IMR-90 (cell line): ENCODE measurements around the gene SLC36A1. TPM values are rescaled to one million over a fixed set of nuclear protein-coding genes. Genes with fewer than 3 reads are reported as not detected.
A peak's percentile ranks its signal among the peaks of the same experiment; 100 is the strongest.

Experiments
- ATAC-seq: fragments of 200-7000 bp; cut with Tn5 transposase; 2 replicates; pipeline ENCODE4 v1.9.1; 2020; ENCODE audit warnings: low read depth, mild to moderate bottlenecking, moderate library complexity
- BruUV-seq: library from RNA; stranded (reverse); fragments of 400-500 nt; replicated peaks from 2 replicates; lab custom pipeline; 2021; lab: Mats Ljungman, UMichigan
- CTCF ChIA-PET: fragments of 300-600 bp; formaldehyde crosslinking; extraction: SDS; loops from one replicate; lab custom pipeline; 2021; ENCODE audit warnings: antibody characterized with exemption; lab: Yijun Ruan, JAX
- POLR2A ChIA-PET: fragments of 300-600 bp; sonication (Branson Sonifier 250); formaldehyde crosslinking; loops from one replicate; lab custom pipeline; 2022; ENCODE audit warnings: antibody characterized with exemption; ENCODE audit not compliant: unreplicated experiment; lab: Charles Lee
- DNase-seq: peaks from one replicate; pipeline ENCODE4 v3.0.0; 2013
- H2AFZ ChIP-seq: replicated peaks from 2 replicates; pipeline ENCODE3; 2013; ENCODE audit warnings: low read length, mild to moderate bottlenecking; ENCODE audit not compliant: poor library complexity
- H2AK5ac ChIP-seq: 2 replicates; pipeline ENCODE4 v1.6.1; 2013; ENCODE audit warnings: low read depth, low read length, inconsistent platforms
- H2AK9ac ChIP-seq: replicated peaks from 2 replicates; pipeline ENCODE3; 2013; ENCODE audit warnings: mild to moderate bottlenecking, low read depth, low read length, moderate library complexity; ENCODE audit not compliant: poor library complexity
- H2BK120ac ChIP-seq: 2 replicates; pipeline ENCODE4 v1.6.1; 2013; ENCODE audit warnings: low read depth, low read length, inconsistent platforms
- H2BK15ac ChIP-seq: 3 replicates; pipeline ENCODE4 v1.6.1; 2013; ENCODE audit warnings: low read depth, low read length, inconsistent platforms
- H2BK20ac ChIP-seq: 2 replicates; pipeline ENCODE4 v1.6.1; 2013; ENCODE audit warnings: low read depth, mild to moderate bottlenecking, inconsistent platforms, low read length, moderate library complexity
- H2BK5ac ChIP-seq: 2 replicates; pipeline ENCODE4 v1.6.1; 2013; ENCODE audit warnings: mild to moderate bottlenecking, low read depth, low read length, inconsistent platforms; ENCODE audit not compliant: poor library complexity, severe bottlenecking
- H3K14ac ChIP-seq: replicated peaks from 2 replicates; pipeline ENCODE4 v1.6.1; 2013; ENCODE audit warnings: low read depth, low read length, inconsistent platforms
- H3K18ac ChIP-seq: 2 replicates; pipeline ENCODE4 v1.6.1; 2013; ENCODE audit warnings: low read depth, low read length, control low read depth
- H3K23ac ChIP-seq: 2 replicates; pipeline ENCODE4 v1.6.1; 2013; ENCODE audit warnings: low read depth, low read length, inconsistent platforms
- H3K27ac ChIP-seq: 2 replicates; pipeline ENCODE4 v1.5.1; 2013; ENCODE audit warnings: mild to moderate bottlenecking, control low read depth, low read length; ENCODE audit not compliant: insufficient read depth
- H3K27me3 ChIP-seq: 2 replicates; pipeline ENCODE4 v1.6.1; 2013; ENCODE audit warnings: low read length; ENCODE audit not compliant: control insufficient read depth, insufficient read depth
- H3K36me3 ChIP-seq: 2 replicates; pipeline ENCODE4 v1.6.1; 2013; ENCODE audit warnings: low read length, mixed read lengths; ENCODE audit not compliant: control insufficient read depth, insufficient read depth
- H3K4ac ChIP-seq: 2 replicates; pipeline ENCODE4 v1.6.1; 2013; ENCODE audit warnings: low read depth, low read length, inconsistent platforms
- H3K4me1 ChIP-seq: 2 replicates; pipeline ENCODE4 v1.6.1; 2013; ENCODE audit warnings: low read length, mixed read lengths; ENCODE audit not compliant: control insufficient read depth, insufficient read depth
- H3K4me2 ChIP-seq: 2 replicates; pipeline ENCODE4 v1.6.1; 2013; ENCODE audit warnings: low read depth, mild to moderate bottlenecking, control low read depth, low read length, moderate library complexity
- H3K4me3 ChIP-seq: 2 replicates; pipeline ENCODE4 v1.5.1; 2013; ENCODE audit warnings: low read depth, mild to moderate bottlenecking, control low read depth, low read length, moderate library complexity; ENCODE audit not compliant: insufficient read depth
- H3K56ac ChIP-seq: 2 replicates; pipeline ENCODE4 v1.6.1; 2013; ENCODE audit warnings: low read length, inconsistent platforms; ENCODE audit not compliant: insufficient read depth; ENCODE audit errors: extremely low read depth
- H3K79me1 ChIP-seq, 2 experiments: 2 replicates each; pipeline ENCODE4 v1.6.1; 2013; ENCODE audit warnings: low read length in 2 of 2, inconsistent platforms in 1 of 2, low read depth in 1 of 2
- H3K9ac ChIP-seq: 2 replicates; pipeline ENCODE4 v1.6.1; 2013; ENCODE audit warnings: low read depth, low read length, control low read depth
- H3K9me1 ChIP-seq: 2 replicates; pipeline ENCODE4 v1.6.1; 2013; ENCODE audit warnings: low read length, inconsistent platforms; ENCODE audit not compliant: insufficient read depth
- H3K9me3 ChIP-seq: 2 replicates; pipeline ENCODE4 v1.6.1; 2013; ENCODE audit warnings: low read length; ENCODE audit not compliant: control insufficient read depth, insufficient read depth
- H4K20me1 ChIP-seq: 2 replicates; pipeline ENCODE4 v1.6.1; 2013; ENCODE audit warnings: low read length, inconsistent platforms; ENCODE audit not compliant: insufficient read depth
- H4K5ac ChIP-seq: 2 replicates; pipeline ENCODE4 v1.6.1; 2013; ENCODE audit warnings: mild to moderate bottlenecking, low read depth, low read length, control low read depth
- H4K8ac ChIP-seq, 2 experiments: 2 replicates each; pipeline ENCODE4 v1.6.1; 2013; ENCODE audit warnings: low read depth in 2 of 2, low read length in 2 of 2, control low read depth in 1 of 2, inconsistent platforms in 1 of 2
- H4K91ac ChIP-seq: 2 replicates; pipeline ENCODE4 v1.6.1; 2013; ENCODE audit warnings: low read depth, low read length, inconsistent platforms; ENCODE audit not compliant: insufficient read depth
- BHLHE40 ChIP-seq: fragments of 150-350 bp; IDR thresholded peaks from 2 replicates; pipeline ENCODE4 v1.6.1; 2016; ENCODE audit warnings: mild to moderate bottlenecking, low read depth, low read length
- CEBPB ChIP-seq: IDR thresholded peaks from 2 replicates; pipeline ENCODE4 v1.6.1; 2012; ENCODE audit warnings: low read depth, low read length, improper control_type of control experiment
- CHD1 ChIP-seq: IDR thresholded peaks from 2 replicates; pipeline ENCODE4 v1.6.1; 2012; ENCODE audit warnings: low read depth, low read length, improper control_type of control experiment
- FOS ChIP-seq: fragments of 150-350 bp; IDR thresholded peaks from 2 replicates; pipeline ENCODE4 v1.6.1; 2016; ENCODE audit warnings: low read depth, low read length
- MAFK ChIP-seq: IDR thresholded peaks from 2 replicates; pipeline ENCODE4 v1.6.1; 2012; ENCODE audit warnings: low read depth, low read length, improper control_type of control experiment
- MAZ ChIP-seq: IDR thresholded peaks from 2 replicates; pipeline ENCODE4 v1.6.1; 2012; ENCODE audit warnings: low read depth, mild to moderate bottlenecking, low read length, improper control_type of control experiment, moderate library complexity, borderline replicate concordance
- MXI1 ChIP-seq: IDR thresholded peaks from 2 replicates; pipeline ENCODE4 v1.6.1; 2012; ENCODE audit warnings: low read depth, mild to moderate bottlenecking, low read length, moderate library complexity, borderline replicate concordance
- NFE2L2 ChIP-seq: fragments of 150-350 bp; IDR thresholded peaks from 2 replicates; pipeline ENCODE4 v1.6.1; 2016; ENCODE audit warnings: low read depth, mild to moderate bottlenecking, low read length
- POLR2A ChIP-seq: IDR thresholded peaks from 2 replicates; pipeline ENCODE4 v1.6.1; 2012; ENCODE audit warnings: mild to moderate bottlenecking, low read depth, low read length
- RAD21 ChIP-seq: IDR thresholded peaks from 2 replicates; pipeline ENCODE4 v1.6.1; 2012; ENCODE audit warnings: low read length, improper control_type of control experiment
- RCOR1 ChIP-seq: IDR thresholded peaks from 2 replicates; pipeline ENCODE4 v1.6.1; 2012; ENCODE audit warnings: mild to moderate bottlenecking, low read length, improper control_type of control experiment; ENCODE audit not compliant: insufficient replicate concordance
- RFX5 ChIP-seq: IDR thresholded peaks from 2 replicates; pipeline ENCODE4 v1.8.0; 2012; ENCODE audit warnings: low read depth, mild to moderate bottlenecking, low read length, moderate library complexity
- SMC3 ChIP-seq: fragments of 150-350 bp; IDR thresholded peaks from 2 replicates; pipeline ENCODE4 v1.6.1; 2016; ENCODE audit warnings: low read depth, mild to moderate bottlenecking, antibody characterized with exemption, low read length, moderate library complexity
- WGBS, 2 experiments: methylation state at CpG; one replicate each; pipeline versions ENCODE4 v1.1.5 to v1.1.7; 2013; ENCODE audit warnings: missing lambda C conversion rate in 2 of 2; ENCODE audit not compliant: insufficient read length in 1 of 2; ENCODE audit errors: extremely low coverage in 2 of 2; 5-methylcytosine and 5-hydroxymethylcytosine counted together
- dilution Hi-C: fragments of 300-500 bp; cut with HindIII; formaldehyde crosslinking; loops from one replicate; pipeline ENCODE4 v1.14.3; 2018; ENCODE audit warnings: low sequenced_read_pairs; ENCODE audit not compliant: unreplicated experiment
- in situ Hi-C: fragments of 300-500 bp; cut with MboI; formaldehyde crosslinking; loops from 3 replicates; pipeline ENCODE4 v1.14.3; 2019; ENCODE audit warnings: low sequenced_read_pairs, inconsistent platforms, mixed read lengths
- intact Hi-C: fragments of 100-400 bp; cut with micrococcal nuclease; formaldehyde crosslinking; loops from 2 replicates; pipeline ENCODE4 v1.10.0; 2022
- polyA plus RNA-seq, 3 experiments: library from polyadenylated mRNA; depleted of rRNA; stranded (reverse); fragments of >200 nt; gene quantifications; 2 replicates each; pipeline ENCODE4 v1.2.3, GENCODE V29; 2012; ENCODE audit warnings: low replicate concordance in 1 of 3
- total RNA-seq: library from RNA; depleted of rRNA; stranded (reverse); fragments of >200 nt; gene quantifications from 2 replicates; pipeline ENCODE4 v1.2.3, GENCODE V29; 2012
- TF ChIP-seq, protein P1 (sequence below): conservative IDR thresholded peaks from 2 replicates; pipeline ENCODE4 v1.5.1; 2012; ENCODE audit warnings: mild to moderate bottlenecking, low read depth, low read length, improper control_type of control experiment
- TF ChIP-seq, protein P2 (sequence below): fragments of 150-350 bp; IDR thresholded peaks from 2 replicates; pipeline ENCODE4 v1.6.1; 2017; ENCODE audit warnings: mild to moderate bottlenecking, antibody characterized with exemption, low read length, low read depth
- TF ChIP-seq, protein P3 (sequence below): fragments of 150-350 bp; IDR thresholded peaks from 2 replicates; pipeline ENCODE4 v1.6.1; 2016; ENCODE audit warnings: low read depth, mild to moderate bottlenecking, low read length, moderate library complexity, borderline replicate concordance

SLC36A1 gene
- total and polyA plus RNA-seq, 2 of the 4 experiments (the other 2 are of a cell fraction), result 5.7 to 8.7 TPM

DNA sequence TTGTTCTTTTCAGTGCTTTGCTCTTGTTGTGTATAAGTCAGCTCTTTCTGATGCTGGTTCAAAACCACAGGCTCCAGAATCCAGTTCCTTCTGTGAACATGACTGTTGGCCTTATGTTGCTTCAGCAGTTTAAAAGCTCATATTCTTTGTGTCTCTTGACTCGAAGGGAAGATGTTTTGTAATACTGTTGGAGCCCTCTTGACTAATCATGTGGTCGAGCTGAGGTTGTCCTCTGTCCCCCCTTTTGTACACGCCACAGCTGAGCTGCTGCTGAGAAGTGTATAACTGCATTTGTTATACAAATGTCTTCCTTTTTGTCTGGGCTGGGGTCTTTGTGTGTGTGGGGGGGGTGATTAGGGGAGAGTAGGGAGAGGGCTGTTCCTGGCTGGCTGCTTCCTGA is 35.8 kb downstream of the SLC36A1 start:
- Histone ChIP-seq H2BK5ac (no peak overlapping the region), H3K4me2 (no peak overlapping the region), H2AFZ (no peak overlapping the region), H4K20me1 (peaks cover 4% of the 10 kb centered on the region; the same call in 1 of the 2 replicates), H3K9me1 (peaks cover 4% of the 10 kb centered on the region; the same call in 1 of the 2 replicates), H2BK15ac (no peak overlapping the region), H3K79me1 (peaks cover 0 to 9% of the 10 kb centered on the region in 2 experiments; a peak in 2 of 4 replicates), H3K9me3 (no peaks in the 10 kb centered on the region), H2BK20ac (no peak overlapping the region), H3K4ac (no peak overlapping the region), H4K5ac (no peak overlapping the region), H3K4me3 (no peak overlapping the region), H2AK5ac (no peak overlapping the region; the same call in 1 of the 2 replicates), H3K27me3 (no peaks in the 10 kb centered on the region), H2BK120ac (no peak overlapping the region), H2AK9ac (no peak overlapping the region), H3K9ac (no peak overlapping the region), H3K18ac (no peak overlapping the region), H3K36me3 (peaks cover 19% of the 10 kb centered on the region), H4K8ac (no peak overlapping the region), H3K56ac (no peak overlapping the region), H3K27ac (no peak overlapping the region), H3K23ac (no peak overlapping the region), H3K4me1 (peaks cover 11% of the 10 kb centered on the region), H3K14ac (no peak overlapping the region), H4K91ac (no peak overlapping the region)
- DNase-seq, result peak; percentile 46
- WGBS, 2 experiments, result no CpG with 5 or more reads among the region's 3 CpGs
- BruUV-seq, result no TSS peak
- no peak for TF ChIP-seq MXI1
- TF ChIP-seq NFE2L2, result no peak
- no peak for TF ChIP-seq MAZ
- TF ChIP-seq, protein P1, sequence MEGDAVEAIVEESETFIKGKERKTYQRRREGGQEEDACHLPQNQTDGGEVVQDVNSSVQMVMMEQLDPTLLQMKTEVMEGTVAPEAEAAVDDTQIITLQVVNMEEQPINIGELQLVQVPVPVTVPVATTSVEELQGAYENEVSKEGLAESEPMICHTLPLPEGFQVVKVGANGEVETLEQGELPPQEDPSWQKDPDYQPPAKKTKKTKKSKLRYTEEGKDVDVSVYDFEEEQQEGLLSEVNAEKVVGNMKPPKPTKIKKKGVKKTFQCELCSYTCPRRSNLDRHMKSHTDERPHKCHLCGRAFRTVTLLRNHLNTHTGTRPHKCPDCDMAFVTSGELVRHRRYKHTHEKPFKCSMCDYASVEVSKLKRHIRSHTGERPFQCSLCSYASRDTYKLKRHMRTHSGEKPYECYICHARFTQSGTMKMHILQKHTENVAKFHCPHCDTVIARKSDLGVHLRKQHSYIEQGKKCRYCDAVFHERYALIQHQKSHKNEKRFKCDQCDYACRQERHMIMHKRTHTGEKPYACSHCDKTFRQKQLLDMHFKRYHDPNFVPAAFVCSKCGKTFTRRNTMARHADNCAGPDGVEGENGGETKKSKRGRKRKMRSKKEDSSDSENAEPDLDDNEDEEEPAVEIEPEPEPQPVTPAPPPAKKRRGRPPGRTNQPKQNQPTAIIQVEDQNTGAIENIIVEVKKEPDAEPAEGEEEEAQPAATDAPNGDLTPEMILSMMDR, result no peak
- no peak for TF ChIP-seq MAFK
- TF ChIP-seq POLR2A, result no peak
- TF ChIP-seq CEBPB, result no peak; the same call in 1 of the 2 replicates
- no peak for TF ChIP-seq RFX5
- TF ChIP-seq SMC3, result no peak
- no peak for TF ChIP-seq RAD21
- TF ChIP-seq CHD1, result no peak
- TF ChIP-seq, protein P2, sequence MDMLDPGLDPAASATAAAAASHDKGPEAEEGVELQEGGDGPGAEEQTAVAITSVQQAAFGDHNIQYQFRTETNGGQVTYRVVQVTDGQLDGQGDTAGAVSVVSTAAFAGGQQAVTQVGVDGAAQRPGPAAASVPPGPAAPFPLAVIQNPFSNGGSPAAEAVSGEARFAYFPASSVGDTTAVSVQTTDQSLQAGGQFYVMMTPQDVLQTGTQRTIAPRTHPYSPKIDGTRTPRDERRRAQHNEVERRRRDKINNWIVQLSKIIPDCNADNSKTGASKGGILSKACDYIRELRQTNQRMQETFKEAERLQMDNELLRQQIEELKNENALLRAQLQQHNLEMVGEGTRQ, result no peak
- TF ChIP-seq RCOR1, result no peak
- TF ChIP-seq BHLHE40, result no peak
- no peak for TF ChIP-seq FOS
- TF ChIP-seq, protein P3, sequence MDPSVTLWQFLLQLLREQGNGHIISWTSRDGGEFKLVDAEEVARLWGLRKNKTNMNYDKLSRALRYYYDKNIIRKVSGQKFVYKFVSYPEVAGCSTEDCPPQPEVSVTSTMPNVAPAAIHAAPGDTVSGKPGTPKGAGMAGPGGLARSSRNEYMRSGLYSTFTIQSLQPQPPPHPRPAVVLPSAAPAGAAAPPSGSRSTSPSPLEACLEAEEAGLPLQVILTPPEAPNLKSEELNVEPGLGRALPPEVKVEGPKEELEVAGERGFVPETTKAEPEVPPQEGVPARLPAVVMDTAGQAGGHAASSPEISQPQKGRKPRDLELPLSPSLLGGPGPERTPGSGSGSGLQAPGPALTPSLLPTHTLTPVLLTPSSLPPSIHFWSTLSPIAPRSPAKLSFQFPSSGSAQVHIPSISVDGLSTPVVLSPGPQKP, result no peak
- ChIA-PET CTCF (interaction anchor here (1.0 kb wide), 1 partner anchor 9 kb away, joined by 5 read pairs; no protein-coding TSS in a partner anchor), POLR2A (no interaction called here)
- in situ Hi-C loops (no loop called here), dilution Hi-C loops (no loop called here), intact Hi-C loops (no loop called here)
- ATAC-seq, result no peak
